ENCODE measurements around the gene PSD4.

PSD4 gene

GRCh38 chr2:113169002-113169530, 4.7 kb upstream of the PSD4 start:
- Histone ChIP-seq H3K4me1 (ENCODE audit: insufficient read depth, poor library complexity, severe bottlenecking) (peaks cover 8% of the 10 kb centered on the region), H3K36me3 (ENCODE audit: low read depth) (no peaks in the 10 kb centered on the region), H3K27me3 (ENCODE audit: insufficient read depth, poor library complexity, severe bottlenecking) (no peaks in the 10 kb centered on the region), H3K9me3 (ENCODE audit: severe bottlenecking) (no peaks in the 10 kb centered on the region), H3K4me3 (ENCODE audit: severe bottlenecking) (no peak overlapping the region), H3K27ac (ENCODE audit: poor library complexity, severe bottlenecking) (no peak overlapping the region)
- no peak for ATAC-seq (ENCODE audit: low read depth)
- no peak for DNase-seq (ENCODE audit: low spot score)
- no peak for TF ChIP-seq CTCF (IDR thresholded peaks at IDR 0.05; ENCODE audit: poor library complexity, severe bottlenecking)

- Histone ChIP-seq H3K4me3 (ENCODE audit: severe bottlenecking) (no peak overlapping the region), H3K36me3 (ENCODE audit: low read depth) (no peaks in the 10 kb centered on the region), H3K27ac (ENCODE audit: poor library complexity, severe bottlenecking) (no peak overlapping the region), H3K9me3 (ENCODE audit: severe bottlenecking) (no peaks in the 10 kb centered on the region), H3K4me1 (ENCODE audit: insufficient read depth, poor library complexity, severe bottlenecking) (peaks cover 2% of the 10 kb centered on the region), H3K27me3 (ENCODE audit: insufficient read depth, poor library complexity, severe bottlenecking) (no peaks in the 10 kb centered on the region)
- no peak for TF ChIP-seq CTCF (IDR thresholded peaks at IDR 0.05; ENCODE audit: poor library complexity, severe bottlenecking)
- ATAC-seq (ENCODE audit: low read depth) (no peak), DNase-seq (ENCODE audit: low spot score) (no peak)
These were observed 4.2 kb upstream of the PSD4 start for GRCh38 chr2:113169586-113169985.

GRCh38 chr2:113171334-113172075, 2.3 kb upstream of the PSD4 start:
- no peaks in the 10 kb centered on the region for H3K4me1 ChIP-seq (ENCODE audit: insufficient read depth, poor library complexity, severe bottlenecking)
- no peak overlapping the region for H3K27ac ChIP-seq (ENCODE audit: poor library complexity, severe bottlenecking)
- H3K36me3 ChIP-seq (ENCODE audit: low read depth), result no peaks in the 10 kb centered on the region
- no peak overlapping the region for H3K4me3 ChIP-seq (ENCODE audit: severe bottlenecking)
- TF ChIP-seq CTCF (IDR thresholded peaks at IDR 0.05; ENCODE audit: poor library complexity, severe bottlenecking), result no peak
- ATAC-seq (ENCODE audit: low read depth) (no peak), DNase-seq (ENCODE audit: low spot score) (no peak)
- H3K9me3 ChIP-seq (ENCODE audit: severe bottlenecking), result no peaks in the 10 kb centered on the region
- H3K27me3 ChIP-seq (ENCODE audit: insufficient read depth, poor library complexity, severe bottlenecking), result no peaks in the 10 kb centered on the region

GRCh38 chr2:113172721-113173541, 840 bp upstream of the PSD4 start:
- Histone ChIP-seq H3K4me1 (ENCODE audit: insufficient read depth, poor library complexity, severe bottlenecking) (no peaks in the 10 kb centered on the region), H3K27me3 (ENCODE audit: insufficient read depth, poor library complexity, severe bottlenecking) (no peaks in the 10 kb centered on the region), H3K27ac (ENCODE audit: poor library complexity, severe bottlenecking) (no peak overlapping the region), H3K9me3 (ENCODE audit: severe bottlenecking) (no peaks in the 10 kb centered on the region), H3K36me3 (ENCODE audit: low read depth) (no peaks in the 10 kb centered on the region), H3K4me3 (ENCODE audit: severe bottlenecking) (no peak overlapping the region)
- no peak for ATAC-seq (ENCODE audit: low read depth)
- no peak for TF ChIP-seq CTCF (IDR thresholded peaks at IDR 0.05; ENCODE audit: poor library complexity, severe bottlenecking)
- no peak for DNase-seq (ENCODE audit: low spot score)

Measured in RWPE2 (cell line).